ENCODE measurements around the gene HRH1. TPM values are rescaled to one million over a fixed set of nuclear protein-coding genes. Genes with fewer than 3 reads are reported as not detected.

The HRH1 gene
- total and polyA plus RNA-seq, 2 of the 13 experiments (the other 11 are each of a cell fraction or from before 2014, with no cell fraction given) = not detected

DNA sequence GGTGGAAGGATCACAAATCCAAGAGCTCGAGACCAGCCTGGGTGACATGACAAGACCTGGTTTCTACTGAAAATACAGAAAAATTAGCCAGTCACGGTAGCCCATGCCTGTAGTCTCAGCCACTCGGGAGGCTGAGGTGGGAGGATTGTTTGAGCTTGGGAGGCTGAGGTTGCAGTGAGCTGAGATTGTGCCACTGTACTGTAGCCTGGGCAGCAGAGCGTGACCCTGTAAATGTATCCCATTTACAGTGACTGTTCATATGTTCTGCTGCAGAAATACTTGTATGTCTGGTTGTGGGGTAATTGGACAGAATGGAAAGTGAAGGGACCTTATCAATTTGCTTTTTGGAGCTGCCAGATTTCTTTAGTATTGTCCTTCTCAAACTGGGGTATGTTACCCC lies 142.8 kb downstream of the HRH1 start:
- intact Hi-C loops (cut with micrococcal nuclease; ENCODE audit: unreplicated experiment) = no loop called here
- ChIA-PET CTCF (ENCODE audit: low intra/inter-chr PET ratio, low total read pairs) (no interaction called here), POLR2A (no interaction called here)
- no peak for FAIRE-seq
- no peak for DNase-seq (ENCODE audit: low spot score)
- Histone ChIP-seq H4K20me1 (ENCODE audit: insufficient read depth, low read length) (no peaks in the 10 kb centered on the region), H3K36me3 (replicated peaks in 1 of 2; ENCODE audit: control insufficient read depth in 1 of 2, insufficient read depth in 2 of 2, low read length in 2 of 2) (peaks cover 3 to 12% of the 10 kb centered on the region in 2 experiments; a peak in 3 of 5 replicates), H3K4me2 (ENCODE audit: low read depth, low read length) (no peak overlapping the region), H3K27ac (ENCODE audit: extremely low read length, insufficient read depth, low read length) (no peak overlapping the region), H3K9me3 (ENCODE audit: low read length) (no peaks in the 10 kb centered on the region), H3K4me3 (replicated peaks in 1 of 3; ENCODE audit: insufficient read depth in 1 of 3, low read depth in 2 of 3, low read length in 3 of 3) (no peak overlapping the region), H2AFZ (ENCODE audit: low read length) (no peak overlapping the region), H3K4me1 (ENCODE audit: insufficient read depth, low read length) (no peaks in the 10 kb centered on the region), H3K79me2 (ENCODE audit: insufficient read depth, low read length) (no peaks in the 10 kb centered on the region), H3K27me3 (ENCODE audit: control insufficient read depth in 1 of 2, insufficient read depth in 2 of 2, low read length in 2 of 2) (no peaks in the 10 kb centered on the region), H3K9ac (ENCODE audit: insufficient read depth, low read depth, low read length) (no peak overlapping the region)
- in situ Hi-C loops (cut with HindIII; ENCODE audit: extremely low pct_ligation_motif_present, low pct_unique_long_range_greater_than_20kb) = no loop called here
- TF ChIP-seq ETV6 (CRISPR knock-in tag; conservative IDR thresholded peaks at IDR 0.05) (no peak), MLX (CRISPR knock-in tag; IDR thresholded peaks at IDR 0.05) (no peak), PRDM15 (CRISPR knock-in tag; IDR thresholded peaks at IDR 0.05) (no peak), ZNF552 (CRISPR knock-in tag; IDR thresholded peaks at IDR 0.05; ENCODE audit: borderline replicate concordance) (no peak), CHCHD3 (CRISPR knock-in tag; IDR thresholded peaks at IDR 0.05) (no peak), ZNF33B (CRISPR knock-in tag; IDR thresholded peaks at IDR 0.05) (no peak), ZNF619 (CRISPR knock-in tag; IDR thresholded peaks at IDR 0.05) (no peak), FOXK1 (CRISPR knock-in tag; IDR thresholded peaks at IDR 0.05; ENCODE audit: borderline replicate concordance, low read depth) (no peak), SOX5 (CRISPR knock-in tag; IDR thresholded peaks at IDR 0.05; ENCODE audit: borderline replicate concordance) (no peak), RXRB (CRISPR knock-in tag; IDR thresholded peaks at IDR 0.05; ENCODE audit: borderline replicate concordance) (no peak), ZFP62 (CRISPR knock-in tag; IDR thresholded peaks at IDR 0.05) (no peak), ADNP (CRISPR knock-in tag; IDR thresholded peaks at IDR 0.05) (no peak)
- TF ChIP-seq, protein P1, sequence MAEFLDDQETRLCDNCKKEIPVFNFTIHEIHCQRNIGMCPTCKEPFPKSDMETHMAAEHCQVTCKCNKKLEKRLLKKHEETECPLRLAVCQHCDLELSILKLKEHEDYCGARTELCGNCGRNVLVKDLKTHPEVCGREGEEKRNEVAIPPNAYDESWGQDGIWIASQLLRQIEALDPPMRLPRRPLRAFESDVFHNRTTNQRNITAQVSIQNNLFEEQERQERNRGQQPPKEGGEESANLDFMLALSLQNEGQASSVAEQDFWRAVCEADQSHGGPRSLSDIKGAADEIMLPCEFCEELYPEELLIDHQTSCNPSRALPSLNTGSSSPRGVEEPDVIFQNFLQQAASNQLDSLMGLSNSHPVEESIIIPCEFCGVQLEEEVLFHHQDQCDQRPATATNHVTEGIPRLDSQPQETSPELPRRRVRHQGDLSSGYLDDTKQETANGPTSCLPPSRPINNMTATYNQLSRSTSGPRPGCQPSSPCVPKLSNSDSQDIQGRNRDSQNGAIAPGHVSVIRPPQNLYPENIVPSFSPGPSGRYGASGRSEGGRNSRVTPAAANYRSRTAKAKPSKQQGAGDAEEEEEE (CRISPR knock-in tag; IDR thresholded peaks at IDR 0.05; ENCODE audit: borderline replicate concordance) = no peak
- no TSS peak for BruUV-seq (replicated peaks)
- no peak for ATAC-seq
- 93% methylated on average over 4 of the region's 4 CpGs for whole genome bisulfite sequencing (ENCODE audit: low lambda C conversion rate)
